Stomach (tissue), 19 donors: ENCODE data around the gene POU5F1. TPM values are rescaled to one million over a fixed set of nuclear protein-coding genes. Genes with fewer than 3 reads are reported as not detected.
"Not testable (repeated sequence)": the region's sequence is repeated elsewhere in the genome, so short reads cannot be mapped to it uniquely, and the experiment has no call there.

Experiments
- DNase-seq, 2 donors: peaks; one replicate each; pipeline versions ENCODE4 v3.0.0 to v3.0.0-alpha.2; 2013 to 2019
- H3K27ac ChIP-seq, 5 donors: fragments of 200-600 bp in 4 of 5; sonication (generic) in 4 of 5; one replicate each; pipeline ENCODE4 v1.5.1; 2013 to 2019; ENCODE audit warnings: mild to moderate bottlenecking in 1 of 5, moderate library complexity in 1 of 5
- H3K27me3 ChIP-seq, 3 donors: fragments of 200-600 bp; sonication (generic); one replicate each; pipeline ENCODE4 v1.5.1; 2017 to 2019; ENCODE audit warnings: mixed run types in 1 of 3
- H3K36me3 ChIP-seq, 4 donors: fragments of 200-600 bp; sonication (generic); 1 replicate in 3 of 4; 2 replicates in 1 of 4; pipeline ENCODE4 v1.5.1; 2016 to 2019
- H3K4me1 ChIP-seq, 4 donors: fragments of 200-600 bp; sonication (generic); one replicate each; pipeline ENCODE4 v1.5.1; 2016 to 2019
- H3K4me3 ChIP-seq, 4 donors: fragments of 200-600 bp; sonication (generic) in 3 of 4; one replicate each; pipeline ENCODE4 v1.5.1; 2016 to 2019; ENCODE audit warnings: mild to moderate bottlenecking in 1 of 4
- H3K9me3 ChIP-seq, 4 donors: fragments of 200-600 bp; sonication (generic); one replicate each; pipeline ENCODE4 v1.5.1; 2016 to 2019
- CTCF ChIP-seq, 7 experiments: fragments of 450-650 bp in 4 of 7; fragments of 200-600 bp in 3 of 7; sonication (generic) in 3 of 7; IDR thresholded peaks; one replicate each; pipeline ENCODE4 v1.5.1; 2016 to 2019; ENCODE audit warnings: antibody characterized with exemption in 7 of 7, control low read depth in 2 of 7, mild to moderate bottlenecking in 1 of 7
- EP300 ChIP-seq: sonication (generic); formaldehyde crosslinking; IDR thresholded peaks from one replicate; pipeline ENCODE4 v1.6.1; 2017; ENCODE audit warnings: antibody characterized with exemption
- POLR2A ChIP-seq, 4 donors: fragments of 450-650 bp; IDR thresholded peaks; one replicate each; pipeline ENCODE4 v1.6.1; 2016; ENCODE audit warnings: antibody characterized with exemption in 4 of 4, control low read depth in 2 of 4, mild to moderate bottlenecking in 1 of 4, moderate library complexity in 1 of 4
- POLR2AphosphoS5 ChIP-seq, 3 donors: sonication (generic); formaldehyde crosslinking; IDR thresholded peaks; one replicate each; pipeline ENCODE4 v1.6.1; 2016; ENCODE audit warnings: antibody characterized with exemption in 3 of 3
- WGBS, 5 donors: extraction: QIAGEN DNeasy Blood & Tissue Kit in 3 of 5; methylation state at CpG; one replicate each; pipeline versions ENCODE4 v1.1.5 to v1.1.7; 2013 to 2018; 5-methylcytosine and 5-hydroxymethylcytosine counted together
- intact Hi-C: fragments of 100-400 bp; cut with DNase I; formaldehyde crosslinking; loops from one replicate; pipeline ENCODE4 v1.15.1; 2023; ENCODE audit warnings: low total_unique reads
- long read RNA-seq, 10 donors: transcript quantifications; one replicate each; lab custom pipeline, GENCODE V29; 2026
- polyA plus RNA-seq, 3 donors: library from polyadenylated mRNA; stranded (reverse); fragments of 200-250 nt; gene quantifications; one replicate each; pipeline ENCODE4 v1.2.3, GENCODE V29; 2013
- total RNA-seq, 5 donors: library from RNA; depleted of rRNA; stranded (reverse); fragments of >200 nt; gene quantifications; one replicate each; pipeline versions ENCODE4 v1.1.0 to v1.2.3, GENCODE V29; 2014 to 2016
- donor health status: healthy with polysubstance abuse.
- donor health status: Bipolar disorder and iron deficiency.
- donor health status: healthy.

The POU5F1 gene
- total RNA-seq = 100 to 1,000 TPM in 2 of 5 donors, 10 to 100 TPM in 2, not detected in 1; 47.5 to 155 (median 113) TPM
- 10 to 100 TPM in 1 of 3 donors, 1 to 10 TPM in 2; 2.6 to 13.0 (median 6.5) TPM for polyA plus RNA-seq
- long read RNA-seq, donor 1 = 0 reads
- long read RNA-seq, donor 2 = 0 reads
- long read RNA-seq, donor 3 = 0 reads
- long read RNA-seq, donor 4 = 0 reads
- long read RNA-seq, donor 5 = 0 reads
- long read RNA-seq, donor 6, partial matches to known transcripts = 6 of 11 reads
- long read RNA-seq, donor 6, other reads (novel, unspliced or antisense) = 0 of 11 reads
- long read RNA-seq, donor 7 = 0 reads
- long read RNA-seq, donor 8 = 0 reads
- long read RNA-seq, donor 9 = 0 reads
- long read RNA-seq, donor 10 = 0 reads

GRCh38 chr6:31170600-31170881 lies at the start of gene POU5F1:
Gene POU5F1 (minus strand): TSS chr6:31170682. CDS start chr6:31170620, 62 bp downstream.
- Histone ChIP-seq H3K36me3 (peaks cover 0 to 34% (median 22%) of the 10 kb centered on the region in 4 donors), H3K27me3 (no peaks in the 10 kb centered on the region), H3K4me3 (no peak within 1 kb of the TSS), H3K9me3 (no peaks in the 10 kb centered on the region), H3K27ac (peak within 1 kb of the TSS in 4 of 5 donors; percentile 25 to 68 (median 43)), H3K4me1 (peaks cover 0 to 42% (median 19%) of the 10 kb centered on the region in 4 donors)
- no peak for DNase-seq
- intact Hi-C loops = no loop called here
- 69 to 80% (median 73%) methylated on average over 9 of the region's 9 CpGs for WGBS, 5 donors
- TF ChIP-seq EP300 (no peak), POLR2AphosphoS5 (IDR thresholded peaks at IDR 0.05) (no peak), CTCF (IDR thresholded peaks at IDR 0.05) (no peak)

GRCh38 chr6:31216208-31216898 lies 45.9 kb upstream of the POU5F1 start:
- Histone ChIP-seq H3K4me3 (no peak overlapping the region), H3K9me3 (peaks cover 0 to 14% (median 9%) of the 10 kb centered on the region in 4 donors), H3K36me3 (no peaks in the 10 kb centered on the region), H3K4me1 (peaks cover 0 to 6% (median 0%) of the 10 kb centered on the region in 4 donors), H3K27me3 (no peaks in the 10 kb centered on the region), H3K27ac (peak overlapping the region in 3 of 5 donors; percentile 41 to 73 (median 72))
- intact Hi-C loops = no loop called here
- no peak for DNase-seq
- no peak for TF ChIP-seq POLR2AphosphoS5 (IDR thresholded peaks at IDR 0.05)
- no peak for TF ChIP-seq EP300
- TF ChIP-seq CTCF (IDR thresholded peaks at IDR 0.05) = no peak
- TF ChIP-seq POLR2A (IDR thresholded peaks at IDR 0.05) = no peak
- WGBS, 5 donors = 74 to 88% (median 79%) methylated on average over 7 of the region's 7 CpGs

GRCh38 chr6:31215216-31215615 lies 44.7 kb upstream of the POU5F1 start:
- H3K4me1 ChIP-seq, H3K4me3 ChIP-seq, DNase-seq, H3K36me3 ChIP-seq, H3K27me3 ChIP-seq, intact Hi-C loops: not testable (repeated sequence)
- H3K27ac ChIP-seq = peak overlapping the region in 2 of 5 donors; percentile 72 to 73
- WGBS, 5 donors = 44 to 76% (median 72%) methylated on average over 2 of the region's 2 CpGs
- peaks cover 0 to 14% (median 9%) of the 10 kb centered on the region in 4 donors for H3K9me3 ChIP-seq

GRCh38 chr6:31214516-31214915 lies 44.0 kb upstream of the POU5F1 start:
- DNase-seq = no peak
- H3K4me3 ChIP-seq = no peak overlapping the region
- peaks cover 0 to 14% (median 6%) of the 10 kb centered on the region in 4 donors for H3K4me1 ChIP-seq
- peaks cover 0 to 14% (median 9%) of the 10 kb centered on the region in 4 donors for H3K9me3 ChIP-seq
- H3K36me3 ChIP-seq = no peaks in the 10 kb centered on the region
- WGBS, 5 donors = 82 to 94% (median 89%) methylated on average over 1 of the region's 1 CpG
- no peak for TF ChIP-seq POLR2A (IDR thresholded peaks at IDR 0.05)
- no peak for TF ChIP-seq POLR2AphosphoS5 (IDR thresholded peaks at IDR 0.05)
- no peak for TF ChIP-seq CTCF (IDR thresholded peaks at IDR 0.05)
- no peak for TF ChIP-seq EP300
- H3K27me3 ChIP-seq = no peaks in the 10 kb centered on the region
- peak overlapping the region in 1 of 5 donors; percentile 72 for H3K27ac ChIP-seq
- intact Hi-C loops = no loop called here
